ENCODE measurements around the gene JPH3.
A peak's percentile ranks its signal among the peaks of the same experiment; 100 is the strongest.
"Not testable (repeated sequence)": the region's sequence is repeated elsewhere in the genome, so short reads cannot be mapped to it uniquely, and the experiment has no call there.

Gene JPH3

GRCh38 chr16:87572959-87573358 lies 29.3 kb upstream of the JPH3 start:
- no peak overlapping the region for H3K27ac ChIP-seq (ENCODE audit: low read depth, low read length)
- no peaks in the 10 kb centered on the region for H3K9me3 ChIP-seq (ENCODE audit: control insufficient read depth in 5 of 5, low read length in 5 of 5)
- no peak overlapping the region for H3K9ac ChIP-seq (ENCODE audit: low read length in 5 of 5)
- H3K36me3 ChIP-seq (ENCODE audit: control insufficient read depth in 5 of 5, insufficient read depth in 5 of 5, low read length in 5 of 5) = no peaks in the 10 kb centered on the region
- peaks cover 0 to 8% (median 0%) of the 10 kb centered on the region in 5 donors for H3K4me1 ChIP-seq (ENCODE audit: control insufficient read depth in 5 of 5, insufficient read depth in 5 of 5, low read length in 5 of 5)
- H3K27me3 ChIP-seq (ENCODE audit: control insufficient read depth in 5 of 5, insufficient read depth in 4 of 5, low read length in 5 of 5) = peaks cover 0 to 14% (median 5%) of the 10 kb centered on the region in 5 donors
- no peak overlapping the region for H3K4me3 ChIP-seq (ENCODE audit: low read depth in 1 of 5, low read length in 5 of 5)

GRCh38 chr16:87575027-87575804 lies 27.1 kb upstream of the JPH3 start:
- H3K9ac ChIP-seq (ENCODE audit: low read length in 5 of 5) = peak overlapping the region in 1 of 5 donors; percentile 41
- no peaks in the 10 kb centered on the region for H3K9me3 ChIP-seq (ENCODE audit: control insufficient read depth in 5 of 5, low read length in 5 of 5)
- H3K4me1 ChIP-seq (ENCODE audit: control insufficient read depth in 5 of 5, insufficient read depth in 5 of 5, low read length in 5 of 5) = peaks cover 0 to 8% (median 0%) of the 10 kb centered on the region in 5 donors
- peaks cover 0 to 9% (median 0%) of the 10 kb centered on the region in 5 donors for H3K27me3 ChIP-seq (ENCODE audit: control insufficient read depth in 5 of 5, insufficient read depth in 4 of 5, low read length in 5 of 5)
- H3K27ac ChIP-seq (ENCODE audit: low read depth, low read length) = no peak overlapping the region
- H3K36me3 ChIP-seq (ENCODE audit: control insufficient read depth in 5 of 5, insufficient read depth in 5 of 5, low read length in 5 of 5) = no peaks in the 10 kb centered on the region
- H3K4me3 ChIP-seq (ENCODE audit: low read depth in 1 of 5, low read length in 5 of 5) = no peak overlapping the region

- H3K4me1 ChIP-seq (ENCODE audit: control insufficient read depth in 5 of 5, insufficient read depth in 5 of 5, low read length in 5 of 5) = peaks cover 0 to 3% (median under 1%) of the 10 kb centered on the region in 5 donors
- H3K27me3 ChIP-seq (ENCODE audit: control insufficient read depth in 5 of 5, insufficient read depth in 4 of 5, low read length in 5 of 5) = peaks cover 0 to 9% (median 0%) of the 10 kb centered on the region in 5 donors
- H3K36me3 ChIP-seq (ENCODE audit: control insufficient read depth in 5 of 5, insufficient read depth in 5 of 5, low read length in 5 of 5) = no peaks in the 10 kb centered on the region
- no peak overlapping the region for H3K4me3 ChIP-seq (ENCODE audit: low read depth in 1 of 5, low read length in 5 of 5)
- H3K9me3 ChIP-seq (ENCODE audit: control insufficient read depth in 5 of 5, low read length in 5 of 5) = no peaks in the 10 kb centered on the region
- no peak overlapping the region for H3K9ac ChIP-seq (ENCODE audit: low read length in 5 of 5)
- H3K27ac ChIP-seq (ENCODE audit: low read depth, low read length) = no peak overlapping the region
These were observed 26.1 kb upstream of the JPH3 start for GRCh38 chr16:87576171-87576570.

DNA sequence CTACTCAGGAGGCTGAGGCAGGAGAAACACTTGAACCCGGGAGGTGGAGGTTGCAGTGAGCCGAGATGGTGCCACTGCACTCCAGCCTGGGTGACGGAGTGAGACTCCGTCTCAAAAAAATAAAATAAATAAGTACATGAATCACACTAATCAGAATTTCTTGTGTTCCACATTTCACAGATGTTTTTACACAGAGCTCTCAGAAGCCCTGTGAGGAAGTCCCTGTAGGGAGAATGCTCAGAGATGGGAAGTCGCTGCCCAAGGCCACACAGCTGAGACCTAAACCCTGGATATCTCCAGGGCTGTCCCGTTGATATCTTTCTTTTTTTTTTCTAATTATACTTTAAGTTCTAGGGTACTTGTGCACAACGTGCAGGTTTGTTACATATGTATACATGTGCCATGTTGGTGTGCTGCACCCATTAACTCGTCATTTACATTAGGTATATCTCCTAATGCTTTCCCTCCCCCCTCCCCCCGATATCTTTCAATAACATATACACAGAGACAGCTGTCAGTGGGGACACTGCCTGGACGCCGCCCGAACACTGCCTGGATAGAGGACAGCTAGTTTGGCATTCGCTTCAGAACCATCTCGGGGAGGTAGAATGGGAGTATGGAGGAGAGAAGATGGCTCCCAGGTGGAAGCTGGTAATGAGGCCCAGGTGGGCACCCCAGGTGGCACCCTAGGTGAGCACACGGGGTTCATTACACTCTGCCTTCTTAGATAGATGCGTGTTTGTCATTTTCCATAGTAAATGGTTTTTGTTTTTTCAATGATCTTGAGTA lies 24.0 kb upstream of the JPH3 start:
- H3K9ac ChIP-seq (ENCODE audit: low read length in 5 of 5); H3K27me3 ChIP-seq (ENCODE audit: control insufficient read depth in 5 of 5, insufficient read depth in 4 of 5, low read length in 5 of 5); H3K36me3 ChIP-seq (ENCODE audit: control insufficient read depth in 5 of 5, insufficient read depth in 5 of 5, low read length in 5 of 5); H3K4me3 ChIP-seq (ENCODE audit: low read depth in 1 of 5, low read length in 5 of 5); H3K27ac ChIP-seq (ENCODE audit: low read depth, low read length); H3K9me3 ChIP-seq (ENCODE audit: control insufficient read depth in 5 of 5, low read length in 5 of 5): not testable (repeated sequence)
- peaks cover 7 to 22% (median 19%) of the 10 kb centered on the region in 5 donors for H3K4me1 ChIP-seq (ENCODE audit: control insufficient read depth in 5 of 5, insufficient read depth in 5 of 5, low read length in 5 of 5)

DNA sequence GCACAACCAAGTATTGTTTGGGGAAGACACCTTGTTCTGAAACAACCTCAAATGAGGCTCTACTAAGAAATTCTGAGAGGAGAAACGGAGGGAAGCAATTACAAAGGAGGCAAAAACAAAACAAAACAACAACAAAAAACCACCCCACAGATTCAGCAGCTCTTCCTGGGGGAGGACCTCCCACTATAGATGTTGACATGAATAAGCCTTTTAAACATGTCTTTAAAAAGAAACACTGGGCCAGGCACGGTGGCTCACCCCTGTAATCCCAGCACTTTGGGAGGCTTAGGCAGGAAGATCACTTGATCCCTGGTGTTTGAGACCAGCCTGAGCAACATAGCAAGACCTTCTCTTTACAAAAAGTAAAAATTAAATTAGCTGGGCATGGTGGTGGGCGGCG lies 22.6 kb upstream of the JPH3 start:
- Histone ChIP-seq H3K4me3 (ENCODE audit: low read depth in 1 of 5, low read length in 5 of 5) (no peak overlapping the region), H3K27me3 (ENCODE audit: control insufficient read depth in 5 of 5, insufficient read depth in 4 of 5, low read length in 5 of 5) (peaks cover 0 to 10% (median 8%) of the 10 kb centered on the region in 5 donors), H3K4me1 (ENCODE audit: control insufficient read depth in 5 of 5, insufficient read depth in 5 of 5, low read length in 5 of 5) (peaks cover 7 to 26% (median 25%) of the 10 kb centered on the region in 5 donors), H3K36me3 (ENCODE audit: control insufficient read depth in 5 of 5, insufficient read depth in 5 of 5, low read length in 5 of 5) (no peaks in the 10 kb centered on the region), H3K9me3 (ENCODE audit: control insufficient read depth in 5 of 5, low read length in 5 of 5) (no peaks in the 10 kb centered on the region), H3K9ac (ENCODE audit: low read length in 5 of 5) (no peak overlapping the region), H3K27ac (ENCODE audit: low read depth, low read length) (no peak overlapping the region)

- no peaks in the 10 kb centered on the region for H3K36me3 ChIP-seq (ENCODE audit: control insufficient read depth in 5 of 5, insufficient read depth in 5 of 5, low read length in 5 of 5)
These were observed 21.4 kb upstream of the JPH3 start for GRCh38 chr16:87580855-87581261.

GRCh38 chr16:87581857-87582215 lies 20.5 kb upstream of the JPH3 start:
- H3K9me3 ChIP-seq (ENCODE audit: control insufficient read depth in 5 of 5, low read length in 5 of 5) = no peaks in the 10 kb centered on the region
- peaks cover 7 to 26% (median 25%) of the 10 kb centered on the region in 5 donors for H3K4me1 ChIP-seq (ENCODE audit: control insufficient read depth in 5 of 5, insufficient read depth in 5 of 5, low read length in 5 of 5)
- H3K27me3 ChIP-seq (ENCODE audit: control insufficient read depth in 5 of 5, insufficient read depth in 4 of 5, low read length in 5 of 5) = peaks cover 0 to 18% (median 14%) of the 10 kb centered on the region in 5 donors
- no peaks in the 10 kb centered on the region for H3K36me3 ChIP-seq (ENCODE audit: control insufficient read depth in 5 of 5, insufficient read depth in 5 of 5, low read length in 5 of 5)
- H3K4me3 ChIP-seq (ENCODE audit: low read depth in 1 of 5, low read length in 5 of 5) = peak overlapping the region in 2 of 5 donors; percentile 39 to 44
- H3K9ac ChIP-seq (ENCODE audit: low read length in 5 of 5) = peak overlapping the region in 2 of 5 donors; percentile 19 to 64
- H3K27ac ChIP-seq (ENCODE audit: low read depth, low read length) = peak overlapping the region; percentile 93

More at GRCh38 chr16:87580855-87581261, 21.4 kb upstream of the JPH3 start:
- no peaks in the 10 kb centered on the region for H3K9me3 ChIP-seq (ENCODE audit: control insufficient read depth in 5 of 5, low read length in 5 of 5)
- peaks cover 0 to 14% (median 7%) of the 10 kb centered on the region in 5 donors for H3K27me3 ChIP-seq (ENCODE audit: control insufficient read depth in 5 of 5, insufficient read depth in 4 of 5, low read length in 5 of 5)
- no peak overlapping the region for H3K9ac ChIP-seq (ENCODE audit: low read length in 5 of 5)
- H3K4me3 ChIP-seq (ENCODE audit: low read depth in 1 of 5, low read length in 5 of 5) = no peak overlapping the region
- H3K27ac ChIP-seq (ENCODE audit: low read depth, low read length) = no peak overlapping the region
- peaks cover 7 to 26% (median 25%) of the 10 kb centered on the region in 5 donors for H3K4me1 ChIP-seq (ENCODE audit: control insufficient read depth in 5 of 5, insufficient read depth in 5 of 5, low read length in 5 of 5)

DNA sequence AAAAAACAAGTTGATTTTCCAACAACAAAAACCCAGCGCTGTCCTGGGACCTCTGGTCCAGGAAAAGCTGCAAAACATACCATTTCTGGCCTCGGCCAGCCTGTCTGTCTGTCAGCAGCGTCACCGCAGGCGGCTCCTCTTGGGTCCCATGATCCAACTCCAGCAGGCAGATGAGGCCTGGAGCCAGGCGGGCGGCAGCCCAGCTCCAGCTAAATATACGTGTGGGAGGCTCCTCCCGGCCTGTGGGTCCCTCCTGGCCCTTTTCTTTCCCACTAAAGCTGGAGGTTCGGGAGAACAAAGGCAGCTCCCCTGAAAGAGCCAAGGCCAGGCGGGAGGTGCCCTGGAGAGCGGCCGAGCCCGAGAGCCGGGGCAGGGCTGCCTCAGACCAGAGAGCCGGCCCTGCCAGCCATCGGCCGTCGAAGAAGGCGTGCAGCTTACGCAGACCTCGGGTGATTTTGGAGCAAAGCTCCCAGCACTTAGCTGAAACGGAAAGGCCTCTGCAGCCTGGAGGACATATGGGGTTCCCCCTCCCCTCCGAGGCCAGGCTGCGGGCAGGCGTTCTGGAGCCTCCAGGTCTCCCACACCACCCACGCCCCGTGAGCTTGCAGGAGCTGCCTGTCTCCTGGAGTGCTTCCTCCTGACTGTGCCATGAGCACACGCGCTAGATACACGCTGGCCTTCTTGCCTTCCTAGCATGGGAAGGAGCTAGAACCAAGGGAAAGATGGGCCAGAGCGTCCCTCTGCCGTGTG lies 19.9 kb upstream of the JPH3 start:
- Histone ChIP-seq H3K9ac (ENCODE audit: low read length in 5 of 5) (peak overlapping the region in 2 of 5 donors; percentile 64 to 71), H3K36me3 (ENCODE audit: control insufficient read depth in 5 of 5, insufficient read depth in 5 of 5, low read length in 5 of 5) (no peaks in the 10 kb centered on the region), H3K27ac (ENCODE audit: low read depth, low read length) (peak overlapping the region; percentile 93), H3K9me3 (ENCODE audit: control insufficient read depth in 5 of 5, low read length in 5 of 5) (no peaks in the 10 kb centered on the region), H3K4me1 (ENCODE audit: control insufficient read depth in 5 of 5, insufficient read depth in 5 of 5, low read length in 5 of 5) (peaks cover 7 to 26% (median 25%) of the 10 kb centered on the region in 5 donors), H3K27me3 (ENCODE audit: control insufficient read depth in 5 of 5, insufficient read depth in 4 of 5, low read length in 5 of 5) (peaks cover 0 to 18% (median 14%) of the 10 kb centered on the region in 5 donors), H3K4me3 (ENCODE audit: low read depth in 1 of 5, low read length in 5 of 5) (peak overlapping the region; percentile 29 to 44 (median 37))

- Histone ChIP-seq H3K4me3 (ENCODE audit: low read depth in 1 of 5, low read length in 5 of 5) (peak overlapping the region in 4 of 5 donors; percentile 29 to 44 (median 34)), H3K9me3 (ENCODE audit: control insufficient read depth in 5 of 5, low read length in 5 of 5) (no peaks in the 10 kb centered on the region), H3K27ac (ENCODE audit: low read depth, low read length) (peak overlapping the region; percentile 93), H3K27me3 (ENCODE audit: control insufficient read depth in 5 of 5, insufficient read depth in 4 of 5, low read length in 5 of 5) (peaks cover 0 to 18% (median 14%) of the 10 kb centered on the region in 5 donors), H3K36me3 (ENCODE audit: control insufficient read depth in 5 of 5, insufficient read depth in 5 of 5, low read length in 5 of 5) (no peaks in the 10 kb centered on the region), H3K9ac (ENCODE audit: low read length in 5 of 5) (peak overlapping the region in 1 of 5 donors; percentile 71), H3K4me1 (ENCODE audit: control insufficient read depth in 5 of 5, insufficient read depth in 5 of 5, low read length in 5 of 5) (peaks cover 7 to 26% (median 25%) of the 10 kb centered on the region in 5 donors)
These were observed 19.4 kb upstream of the JPH3 start for GRCh38 chr16:87582966-87583325.
